ENCODE results near the gene ZNF32. TPM values are rescaled to one million over a fixed set of nuclear protein-coding genes. Genes with fewer than 3 reads are reported as not detected.

Gene ZNF32
- total RNA-seq, 2 donors from 2014 or later: 15.7 to 17.7 TPM

GRCh38 chr10:43628956-43629355 is 19.7 kb downstream of the ZNF32 start:
- Histone ChIP-seq H3K27ac (no peak overlapping the region), H3K9ac (ENCODE audit: low read depth in 2 of 2, low read length in 2 of 2) (no peak overlapping the region), H3K36me3 (no peaks in the 10 kb centered on the region), H3K4me3 (no peak overlapping the region), H3K9me3 (no peaks in the 10 kb centered on the region), H3K27me3 (no peaks in the 10 kb centered on the region), H3K4me1 (no peaks in the 10 kb centered on the region)
- no peak for TF ChIP-seq CTCF (IDR thresholded peaks at IDR 0.05)
- intact Hi-C loops (cut with DNase I): no loop called here
- DNase-seq: no peak

GRCh38 chr10:43627942-43628341 is 20.7 kb downstream of the ZNF32 start:
- intact Hi-C loops (cut with DNase I): no loop called here
- no peaks in the 10 kb centered on the region for H3K27me3 ChIP-seq
- no peak overlapping the region for H3K9ac ChIP-seq (ENCODE audit: low read depth in 2 of 2, low read length in 2 of 2)
- H3K4me1 ChIP-seq: no peaks in the 10 kb centered on the region
- no peaks in the 10 kb centered on the region for H3K9me3 ChIP-seq
- no peak for DNase-seq
- TF ChIP-seq CTCF (IDR thresholded peaks at IDR 0.05): no peak
- no peaks in the 10 kb centered on the region for H3K36me3 ChIP-seq
- H3K4me3 ChIP-seq: no peak overlapping the region
- H3K27ac ChIP-seq: no peak overlapping the region

GRCh38 chr10:43623351-43623750 is 25.3 kb downstream of the ZNF32 start:
- Histone ChIP-seq H3K27me3 (no peaks in the 10 kb centered on the region), H3K4me3 (no peak overlapping the region), H3K27ac (no peak overlapping the region), H3K9me3 (no peaks in the 10 kb centered on the region), H3K36me3 (no peaks in the 10 kb centered on the region), H3K9ac (ENCODE audit: low read depth in 2 of 2, low read length in 2 of 2) (no peak overlapping the region), H3K4me1 (no peaks in the 10 kb centered on the region)
- no peak for DNase-seq
- no peak for TF ChIP-seq CTCF (IDR thresholded peaks at IDR 0.05)
- intact Hi-C loops (cut with DNase I): no loop called here

GRCh38 chr10:43622038-43622437 is 26.6 kb downstream of the ZNF32 start:
- H3K27me3 ChIP-seq: no peaks in the 10 kb centered on the region
- DNase-seq: no peak
- intact Hi-C loops (cut with DNase I): no loop called here
- no peaks in the 10 kb centered on the region for H3K9me3 ChIP-seq
- no peak overlapping the region for H3K27ac ChIP-seq
- H3K4me1 ChIP-seq: no peaks in the 10 kb centered on the region
- H3K4me3 ChIP-seq: no peak overlapping the region
- H3K36me3 ChIP-seq: no peaks in the 10 kb centered on the region
- TF ChIP-seq CTCF (IDR thresholded peaks at IDR 0.05): no peak
- no peak overlapping the region for H3K9ac ChIP-seq (ENCODE audit: low read depth in 2 of 2, low read length in 2 of 2)

GRCh38 chr10:43619368-43619767 is 29.3 kb downstream of the ZNF32 start:
- Histone ChIP-seq H3K4me3 (no peak overlapping the region), H3K27ac (no peak overlapping the region), H3K36me3 (no peaks in the 10 kb centered on the region), H3K9me3 (no peaks in the 10 kb centered on the region), H3K27me3 (no peaks in the 10 kb centered on the region), H3K4me1 (no peaks in the 10 kb centered on the region), H3K9ac (ENCODE audit: low read depth in 2 of 2, low read length in 2 of 2) (no peak overlapping the region)
- no peak for DNase-seq
- intact Hi-C loops (cut with DNase I): no loop called here
- no peak for TF ChIP-seq CTCF (IDR thresholded peaks at IDR 0.05)

All from colonic mucosa (tissue), 4 donors.